Dermis blood vessel endothelial cell (primary cell): Measurements from ENCODE around the gene CGREF1. TPM values are rescaled to one million over a fixed set of nuclear protein-coding genes. Genes with fewer than 3 reads are reported as not detected.
A peak's percentile ranks its signal among the peaks of the same experiment; 100 is the strongest.
"Not testable (repeated sequence)": the region's sequence is repeated elsewhere in the genome, so short reads cannot be mapped to it uniquely, and the experiment has no call there.

Experiments
- DNase-seq: peaks from one replicate; pipeline ENCODE4 v3.0.0; 2010
- total RNA-seq: library from RNA; depleted of rRNA; stranded (reverse); fragments of >200 nt; gene quantifications from 2 replicates; pipeline ENCODE4 v1.2.3, GENCODE V29; 2014

Gene CGREF1
- total RNA-seq, 1 donor from 2014 or later: 4.8 TPM

DNA sequence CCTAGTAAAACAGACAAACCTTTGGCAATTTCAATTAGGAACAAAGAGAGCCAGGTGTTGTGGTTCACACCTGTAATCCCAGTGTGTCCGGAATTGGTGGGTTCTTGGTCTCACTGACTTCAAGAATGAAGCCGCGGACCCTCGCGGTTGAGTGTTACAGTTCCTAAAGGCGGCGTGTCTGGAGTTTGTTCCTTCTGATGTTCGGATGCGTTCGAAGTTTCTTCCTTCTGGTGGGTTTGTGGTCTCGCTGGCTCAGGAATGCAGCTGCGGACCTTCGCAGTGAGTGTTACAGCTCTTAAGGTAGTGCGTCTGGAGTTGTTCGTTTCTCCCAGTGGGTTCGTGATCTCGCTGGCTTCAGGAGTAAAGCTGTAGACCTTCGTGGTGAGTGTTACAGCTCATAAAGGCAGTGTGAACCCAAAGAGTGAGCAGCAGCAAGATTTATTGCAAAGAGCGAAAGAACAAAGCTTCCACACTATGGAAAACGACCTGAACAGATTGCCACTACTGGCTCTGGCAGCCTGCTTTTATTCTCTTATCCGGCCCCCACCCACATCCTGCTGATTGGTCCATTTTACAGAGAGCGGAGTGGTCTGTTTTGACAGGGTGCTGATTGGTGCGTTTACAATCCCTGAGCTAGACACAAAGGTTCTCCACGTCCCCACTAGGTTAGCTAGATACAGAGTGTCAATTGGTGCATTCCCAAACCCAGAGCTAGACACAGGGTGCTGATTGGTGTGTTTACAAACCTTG is 8.2 kb downstream of the CGREF1 start:
- not testable (repeated sequence) for DNase-seq

DNA sequence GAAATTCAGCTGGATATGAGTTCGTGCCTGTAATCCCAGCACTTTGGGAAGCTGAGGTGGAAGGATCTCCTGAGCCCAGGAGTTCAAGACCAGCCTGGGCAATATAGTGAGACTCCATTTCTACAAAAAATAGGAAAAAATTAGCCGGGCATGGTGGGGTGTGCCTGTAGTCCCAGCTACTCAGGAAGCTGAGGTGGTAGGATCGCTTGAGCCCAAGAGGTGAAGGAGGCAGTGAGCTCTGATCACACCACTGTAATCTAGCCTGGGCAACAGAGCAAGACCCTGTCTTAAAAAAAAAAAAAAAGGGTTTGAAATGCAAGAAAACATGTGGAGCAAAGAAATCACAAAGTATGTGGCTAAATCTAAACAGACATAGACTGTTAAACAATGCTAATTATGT is 9.8 kb downstream of the CGREF1 start:
- DNase-seq: no peak

DNA sequence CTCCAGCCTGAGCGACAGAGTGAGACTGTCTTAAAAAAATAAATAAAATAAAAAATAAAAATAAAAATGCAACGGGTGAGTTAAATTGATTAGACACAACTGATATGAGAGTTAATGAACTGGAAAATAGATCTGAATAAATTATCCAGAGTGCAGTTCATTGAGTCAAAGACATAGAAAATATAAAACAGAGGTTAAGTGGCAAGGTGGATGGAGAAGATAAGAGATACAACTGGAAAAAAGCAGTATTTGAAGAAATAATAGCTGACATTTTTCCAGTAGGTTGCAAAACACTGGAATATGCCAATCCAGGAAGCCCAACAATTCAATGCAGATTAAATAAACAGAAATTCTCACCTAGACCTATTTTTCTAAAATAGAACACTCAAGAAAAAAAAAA is 10.7 kb downstream of the CGREF1 start:
- DNase-seq: no peak

DNA sequence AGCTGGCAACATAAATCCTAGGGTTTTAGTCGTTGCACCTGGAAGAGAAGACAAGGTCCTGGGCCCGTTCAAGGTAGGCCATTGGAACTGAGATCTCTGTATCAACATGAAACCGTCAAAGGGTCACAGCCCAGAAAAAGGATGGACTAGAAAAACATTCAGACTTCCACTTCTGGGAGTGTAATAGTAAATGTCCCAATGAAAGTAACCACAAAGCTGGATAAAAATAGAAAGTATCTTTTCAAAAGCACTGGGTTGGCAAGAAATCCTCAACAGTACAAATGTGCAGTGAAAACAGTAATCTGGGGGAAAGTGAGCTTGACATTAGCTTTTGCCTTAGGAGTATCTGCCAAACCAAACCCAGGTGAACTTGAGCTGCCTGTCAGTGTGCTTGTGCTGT is 12.9 kb downstream of the CGREF1 start:
- no peak for DNase-seq

DNA sequence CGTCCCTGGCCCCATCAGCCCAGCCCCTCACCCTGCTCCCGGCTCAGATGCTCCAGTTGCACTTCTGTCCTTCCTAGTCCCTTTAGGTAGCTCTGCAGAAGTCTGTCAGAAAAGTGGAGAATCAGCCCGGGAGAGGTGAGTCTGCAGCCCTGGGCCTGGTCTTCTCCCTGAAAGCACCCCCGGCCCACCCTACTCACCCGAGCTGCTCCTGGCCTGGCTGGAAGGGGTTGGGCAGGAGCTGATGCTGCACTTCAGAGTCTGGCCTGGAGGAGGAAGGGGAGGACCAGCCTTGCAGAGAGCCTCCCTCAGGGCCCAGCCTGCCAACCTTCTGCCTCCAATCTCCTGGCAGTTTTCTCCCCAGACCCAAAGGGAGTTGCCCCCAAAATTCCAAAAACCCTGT is 16.6 kb downstream of the CGREF1 start:
- no peak for DNase-seq

DNA sequence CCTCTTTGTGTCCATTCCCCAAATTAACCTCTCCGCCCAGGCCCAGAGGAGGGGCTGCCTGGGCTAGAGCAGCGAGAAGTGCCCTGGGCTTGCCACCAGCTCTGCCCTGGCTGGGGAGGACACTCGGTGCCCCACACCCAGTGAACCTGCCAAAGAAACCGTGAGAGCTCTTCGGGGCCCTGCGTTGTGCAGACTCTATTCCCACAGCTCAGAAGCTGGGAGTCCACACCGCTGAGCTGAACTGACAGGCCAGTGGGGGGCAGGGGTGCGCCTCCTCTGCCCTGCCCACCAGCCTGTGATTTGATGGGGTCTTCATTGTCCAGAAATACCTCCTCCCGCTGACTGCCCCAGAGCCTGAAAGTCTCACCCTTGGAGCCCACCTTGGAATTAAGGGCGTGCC is 18.9 kb downstream of the CGREF1 start:
- DNase-seq: no peak

DNA sequence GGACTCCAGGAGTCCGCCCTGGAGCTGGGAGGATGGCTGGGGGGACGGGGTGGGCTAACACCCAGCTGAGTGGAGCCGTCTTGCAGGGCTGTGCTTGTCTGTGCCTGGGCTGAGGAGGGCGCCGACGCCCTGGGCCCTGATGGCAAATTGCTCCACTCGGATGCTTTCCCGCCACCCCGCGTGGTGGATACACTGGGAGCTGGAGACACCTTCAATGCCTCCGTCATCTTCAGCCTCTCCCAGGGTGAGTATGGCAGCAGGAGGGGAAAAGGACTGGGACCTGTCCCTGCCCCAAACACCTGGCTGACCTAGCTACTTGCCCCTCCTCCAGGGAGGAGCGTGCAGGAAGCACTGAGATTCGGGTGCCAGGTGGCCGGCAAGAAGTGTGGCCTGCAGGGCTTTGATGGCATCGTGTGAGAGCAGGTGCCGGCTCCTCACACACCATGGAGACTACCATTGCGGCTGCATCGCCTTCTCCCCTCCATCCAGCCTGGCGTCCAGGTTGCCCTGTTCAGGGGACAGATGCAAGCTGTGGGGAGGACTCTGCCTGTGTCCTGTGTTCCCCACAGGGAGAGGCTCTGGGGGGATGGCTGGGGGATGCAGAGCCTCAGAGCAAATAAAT is 19.5 kb downstream of the CGREF1 start:
- DNase-seq: no peak

DNA sequence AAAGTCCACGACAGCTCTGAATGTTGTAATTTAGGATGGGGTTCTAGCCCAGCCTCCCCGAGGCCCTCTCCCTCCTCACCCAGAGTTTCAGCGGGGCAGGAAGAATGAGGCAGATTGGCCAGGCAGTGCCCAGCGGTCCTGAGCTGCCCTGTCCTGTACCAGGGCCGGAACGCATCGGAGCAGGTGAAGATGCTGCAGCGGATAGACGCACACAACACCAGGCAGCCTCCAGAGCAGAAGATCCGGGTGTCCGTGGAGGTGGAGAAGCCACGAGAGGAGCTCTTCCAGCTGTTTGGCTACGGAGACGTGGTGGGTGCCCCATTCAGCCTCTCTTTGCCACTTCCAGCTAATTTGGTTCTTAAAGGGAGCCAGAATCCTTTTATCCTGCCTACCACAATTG is 21.6 kb downstream of the CGREF1 start:
- no peak for DNase-seq

DNA sequence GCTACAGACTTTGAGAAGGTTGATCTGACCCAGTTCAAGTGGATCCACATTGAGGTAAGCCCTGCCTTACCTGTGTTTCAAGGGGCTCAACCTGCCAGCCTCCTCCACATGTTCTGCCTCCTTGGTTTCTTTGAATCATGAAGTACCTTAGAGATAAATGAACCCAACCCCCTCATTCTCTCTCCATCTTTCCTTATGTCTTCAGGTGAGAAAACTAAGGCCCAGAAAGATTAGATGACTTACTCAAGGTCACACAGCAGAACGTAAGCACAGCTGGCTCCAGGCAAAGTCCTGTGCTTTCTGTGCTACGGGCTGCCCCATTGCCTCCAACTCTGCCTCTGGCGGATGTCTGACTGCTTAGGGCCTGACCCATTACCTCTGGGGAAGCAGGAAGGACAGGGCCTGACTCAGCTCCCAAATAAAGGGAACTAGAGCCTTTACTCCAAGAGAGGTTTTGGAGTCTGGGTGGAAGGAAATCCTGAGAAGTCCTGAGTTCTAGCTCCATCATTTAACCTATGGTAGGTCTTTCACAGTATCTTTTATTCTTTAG is 22.1 kb downstream of the CGREF1 start:
- DNase-seq: no peak

DNA sequence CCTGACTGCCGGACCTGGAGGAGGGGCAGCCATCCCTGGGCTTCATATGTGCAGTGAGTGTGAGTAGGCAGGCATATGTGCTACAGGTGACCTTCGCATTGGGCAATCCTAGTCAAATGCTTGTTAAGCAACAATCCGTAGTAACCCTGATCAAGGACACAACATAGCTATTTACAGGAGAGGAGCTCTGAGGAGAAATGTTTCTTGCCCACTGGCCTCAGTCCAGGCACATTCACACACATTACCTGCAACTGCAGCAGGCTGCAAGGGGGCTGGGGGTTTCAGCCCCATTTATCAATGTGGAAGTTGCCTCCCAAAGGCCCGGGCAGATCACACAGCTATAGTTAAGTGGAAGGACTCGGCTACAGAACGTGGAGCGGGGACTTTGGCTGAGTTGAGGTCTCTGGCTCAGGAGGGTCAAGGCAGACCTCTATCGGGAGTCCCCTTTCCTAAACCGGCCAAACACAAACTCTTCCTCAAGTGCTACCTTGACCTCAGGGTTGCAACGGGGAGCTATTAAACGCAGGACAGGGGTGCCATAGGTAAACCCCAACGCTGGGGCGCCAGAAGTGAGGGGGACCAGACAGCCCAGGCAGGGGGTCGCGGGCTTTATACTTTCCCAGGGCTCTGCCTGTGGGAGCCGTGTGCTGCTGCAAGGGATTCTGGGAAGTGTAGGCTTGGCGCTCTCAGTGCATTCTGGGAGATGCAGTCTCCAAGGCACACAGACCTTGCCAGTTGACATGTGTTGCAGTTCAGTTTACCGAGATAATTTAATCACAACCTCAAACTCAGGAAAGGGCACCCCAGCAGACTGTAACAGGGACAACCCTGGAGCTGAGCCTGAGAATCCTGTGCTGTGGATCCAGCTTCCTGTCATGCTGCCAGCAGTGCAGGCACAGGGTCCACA is 22.9 kb downstream of the CGREF1 start:
- DNase-seq: peak; percentile 78

DNA sequence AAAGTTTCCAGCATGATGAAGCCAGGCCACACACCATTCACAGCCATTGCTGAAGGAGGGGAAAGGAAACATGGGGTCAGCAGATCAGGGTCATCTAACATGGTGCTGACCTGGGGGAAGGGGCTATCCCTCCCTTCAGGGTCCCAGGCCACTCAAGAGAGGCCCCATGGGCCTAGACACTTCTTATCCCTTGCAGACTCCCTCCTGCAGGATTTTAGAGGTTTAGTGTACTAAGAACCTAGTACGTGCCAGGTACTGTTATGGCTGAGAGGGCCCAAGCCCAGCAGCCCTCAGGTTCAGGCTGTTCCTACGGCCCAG is 23.5 kb downstream of the CGREF1 start:
- no peak for DNase-seq

DNA sequence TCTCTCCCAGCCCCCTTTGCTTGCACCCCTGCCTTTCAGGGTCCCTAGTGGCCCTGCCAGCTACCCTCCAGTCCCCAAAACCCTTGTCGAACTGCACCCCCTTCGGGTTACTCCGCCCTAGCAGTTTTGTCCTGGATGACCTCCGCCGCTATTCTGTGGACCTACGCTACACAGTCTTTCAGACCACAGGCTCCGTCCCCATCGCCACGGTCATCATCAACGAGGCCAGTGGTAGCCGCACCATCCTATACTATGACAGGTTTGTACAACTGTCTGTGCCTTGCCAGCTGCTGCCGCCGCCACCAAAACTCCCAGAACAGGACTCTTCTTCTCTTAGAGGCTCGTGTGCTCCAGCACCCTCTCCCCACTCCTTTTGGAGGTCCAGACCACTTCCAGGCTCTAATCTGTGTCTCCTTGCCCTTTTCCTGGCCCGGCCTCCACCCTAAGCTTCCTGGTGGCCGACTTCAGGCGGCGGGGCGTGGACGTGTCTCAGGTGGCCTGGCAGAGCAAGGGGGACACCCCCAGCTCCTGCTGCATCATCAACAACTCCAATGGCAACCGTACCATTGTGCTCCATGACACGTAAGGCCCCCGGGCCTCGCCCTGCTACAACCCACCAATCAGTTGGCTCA is 24.5 kb downstream of the CGREF1 start:
- DNase-seq: no peak

DNA sequence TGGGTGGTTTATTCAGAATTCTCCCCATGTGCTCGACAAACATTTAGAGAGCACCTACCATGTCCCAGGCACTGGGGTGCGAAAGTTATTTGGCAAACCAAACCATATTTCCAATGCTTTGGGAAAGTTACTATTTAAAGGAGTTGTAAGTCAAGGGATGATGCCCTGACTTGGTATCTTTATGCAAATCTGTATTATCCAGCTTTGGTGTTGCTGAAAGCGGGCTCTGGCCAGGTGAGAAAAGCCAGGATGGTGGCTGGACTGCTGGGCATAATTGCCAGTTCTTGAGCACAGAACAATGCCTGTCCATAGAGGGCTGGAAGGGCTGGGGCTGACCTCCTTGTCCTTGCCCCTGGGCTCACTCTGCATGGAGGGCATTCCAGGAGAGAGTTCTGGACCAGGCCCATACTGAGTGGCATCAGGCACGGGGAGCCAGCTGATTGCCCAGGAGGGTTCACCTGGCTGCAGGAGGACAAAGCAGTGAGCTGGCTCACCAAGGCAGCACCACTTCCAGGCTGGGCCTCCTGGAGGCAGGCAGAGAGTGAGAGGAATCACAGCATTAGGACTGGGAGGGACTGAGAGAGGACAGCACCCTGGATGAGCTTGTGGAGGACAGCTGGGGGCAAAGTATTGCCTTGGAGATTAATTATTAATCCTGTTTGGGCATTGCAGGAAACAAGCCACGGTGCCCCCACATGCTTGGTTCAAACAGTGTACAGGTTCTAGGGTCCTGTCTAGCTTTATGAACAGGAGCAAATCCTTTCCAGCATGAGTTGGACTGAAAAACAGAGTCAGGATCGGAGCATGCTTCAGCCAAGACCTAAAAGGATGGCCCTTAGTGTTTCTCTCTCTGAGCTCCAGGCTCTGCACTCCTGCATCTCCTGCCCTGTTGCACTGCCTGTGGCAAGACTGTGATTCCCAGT is 25.2 kb downstream of the CGREF1 start:
- DNase-seq: no peak

DNA sequence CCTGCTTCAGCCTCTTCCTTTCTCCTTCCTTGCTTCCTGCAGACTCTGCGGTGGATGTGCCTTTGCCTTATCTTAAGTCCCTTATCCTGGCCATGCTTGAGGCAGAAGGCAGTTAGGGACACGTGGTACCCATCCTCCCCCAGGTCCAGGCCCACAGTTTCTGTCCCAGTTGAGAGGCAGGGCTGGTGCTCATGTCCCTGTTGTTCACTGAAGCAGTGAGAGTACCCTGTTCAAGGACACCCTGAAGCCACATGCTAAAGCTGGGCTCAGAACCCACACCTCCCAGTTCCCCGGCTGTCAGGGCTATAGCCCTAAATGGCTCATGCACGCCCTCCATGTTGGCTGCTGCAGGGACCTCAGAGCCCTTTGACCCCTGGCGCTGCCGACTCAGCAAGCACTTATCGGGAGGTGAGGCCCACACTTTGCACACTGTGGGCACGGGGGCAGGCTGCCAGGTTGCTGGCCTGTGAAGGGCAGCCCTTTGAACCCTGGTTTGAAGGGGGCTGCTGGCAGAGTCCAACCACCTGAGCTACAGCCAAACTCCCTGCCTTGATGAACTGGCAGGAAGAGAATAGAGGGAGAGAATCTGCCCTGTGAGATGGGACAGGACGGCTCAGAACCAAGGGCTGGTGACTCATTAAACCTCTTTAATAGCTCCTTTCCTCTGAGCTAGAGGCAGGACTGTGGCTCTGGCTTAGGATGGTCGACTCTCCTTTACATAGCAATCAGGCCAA is 26.1 kb downstream of the CGREF1 start:
- DNase-seq: no peak

DNA sequence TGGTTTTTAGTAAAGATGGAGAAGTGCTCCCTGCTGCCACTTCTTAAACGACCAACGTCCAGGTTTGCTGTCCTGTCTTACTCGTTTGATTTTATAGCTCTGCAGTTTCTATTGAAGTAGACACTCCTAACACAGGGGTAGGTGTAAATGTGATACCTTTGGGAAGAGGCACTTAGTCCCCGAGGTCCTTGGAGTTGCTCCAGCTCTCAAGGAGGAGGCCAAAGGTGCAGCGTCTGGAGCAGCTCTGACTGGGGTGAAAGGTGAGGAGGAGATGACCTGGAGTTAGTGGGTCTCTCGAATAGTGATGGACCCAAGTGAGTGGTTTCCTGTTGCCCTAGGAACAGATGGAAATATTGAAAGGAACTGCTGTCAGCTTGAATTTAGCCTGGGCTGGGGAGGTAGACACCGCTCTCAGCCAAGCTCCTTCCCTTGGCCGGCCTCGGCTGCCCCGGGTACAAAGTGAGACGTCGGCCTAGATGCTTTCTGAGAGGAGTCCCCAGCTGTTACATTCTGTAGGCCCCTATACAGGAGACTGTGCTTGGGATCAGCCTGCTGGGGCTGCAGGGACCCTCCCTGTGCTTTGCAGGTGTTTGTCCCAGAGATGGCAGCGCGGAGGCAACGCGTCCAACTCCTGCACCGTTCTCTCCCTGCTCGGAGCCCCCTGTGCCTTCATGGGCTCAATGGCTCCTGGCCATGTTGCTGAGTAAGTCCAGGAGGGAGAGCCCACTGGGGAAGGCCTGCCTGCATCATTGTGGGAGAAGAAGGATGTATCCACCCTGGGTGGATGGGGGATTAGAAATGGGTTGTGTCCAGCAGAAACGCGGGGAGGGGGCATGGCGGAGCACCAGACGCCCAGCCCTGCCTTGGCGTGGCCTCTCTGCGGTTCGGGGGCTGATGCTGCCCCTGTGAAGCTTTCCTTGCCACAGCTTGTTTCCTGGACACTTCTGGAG is 26.9 kb downstream of the CGREF1 start:
- DNase-seq: no peak

DNA sequence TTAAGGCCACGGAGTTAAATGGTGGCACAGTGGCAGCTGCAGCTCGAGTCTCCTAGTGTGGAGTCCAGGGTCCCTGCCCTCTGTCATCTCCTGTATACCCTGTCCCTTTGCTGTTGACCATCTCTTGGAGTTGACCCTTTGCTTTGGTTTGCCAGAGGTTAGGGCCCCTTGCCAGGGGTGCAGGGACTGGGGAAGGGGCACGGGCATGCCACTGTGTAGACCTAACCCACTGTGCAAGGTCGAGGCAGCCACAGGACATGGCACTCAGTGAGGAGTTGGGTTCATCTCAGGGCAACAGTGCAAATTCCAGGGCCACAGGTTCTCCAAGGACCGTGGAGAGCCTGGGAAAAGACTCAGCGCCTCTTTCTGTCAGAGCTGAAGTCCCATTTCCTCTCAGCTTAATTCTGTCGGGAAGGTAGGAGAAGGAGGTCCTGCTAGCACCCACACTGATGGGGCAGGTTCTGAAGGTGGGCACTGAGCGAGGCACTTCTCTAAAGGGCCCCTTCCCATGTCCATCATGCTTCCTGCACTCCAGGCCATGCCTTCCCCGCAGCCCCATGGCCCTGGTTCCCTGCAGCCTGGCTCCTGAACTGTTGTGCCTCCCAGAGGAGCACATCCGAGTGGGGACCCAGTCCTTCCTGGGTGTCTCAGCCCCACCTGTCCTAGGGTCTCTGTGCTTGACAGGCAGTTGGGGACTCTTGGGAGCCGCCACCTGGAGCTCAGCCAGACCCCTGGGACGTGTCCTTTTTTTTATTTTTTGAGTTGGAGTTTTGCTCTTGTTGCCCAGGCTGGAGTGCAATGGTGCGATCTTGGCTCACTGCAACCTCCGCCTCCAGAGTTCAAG is 29.6 kb downstream of the CGREF1 start:
- no peak for DNase-seq

DNA sequence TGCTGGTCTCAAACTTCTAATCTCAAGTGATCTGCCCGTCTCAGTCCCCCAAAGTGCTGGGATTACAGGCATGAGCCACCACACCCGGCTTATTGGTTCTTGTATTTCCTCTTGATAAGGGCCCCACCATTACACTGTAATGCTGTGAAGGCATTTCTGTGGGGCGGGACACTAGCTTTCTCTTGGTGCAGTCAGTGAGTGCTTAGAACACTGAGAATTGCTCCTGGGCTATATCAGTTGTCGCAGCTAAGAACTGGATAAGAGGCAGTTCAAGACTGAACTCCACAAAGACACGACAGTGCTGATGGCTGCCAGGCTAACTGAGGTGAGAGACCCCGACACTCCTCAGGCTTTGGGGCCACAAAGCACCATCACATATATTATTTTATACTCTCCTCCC is 30.3 kb downstream of the CGREF1 start:
- DNase-seq: no peak

DNA sequence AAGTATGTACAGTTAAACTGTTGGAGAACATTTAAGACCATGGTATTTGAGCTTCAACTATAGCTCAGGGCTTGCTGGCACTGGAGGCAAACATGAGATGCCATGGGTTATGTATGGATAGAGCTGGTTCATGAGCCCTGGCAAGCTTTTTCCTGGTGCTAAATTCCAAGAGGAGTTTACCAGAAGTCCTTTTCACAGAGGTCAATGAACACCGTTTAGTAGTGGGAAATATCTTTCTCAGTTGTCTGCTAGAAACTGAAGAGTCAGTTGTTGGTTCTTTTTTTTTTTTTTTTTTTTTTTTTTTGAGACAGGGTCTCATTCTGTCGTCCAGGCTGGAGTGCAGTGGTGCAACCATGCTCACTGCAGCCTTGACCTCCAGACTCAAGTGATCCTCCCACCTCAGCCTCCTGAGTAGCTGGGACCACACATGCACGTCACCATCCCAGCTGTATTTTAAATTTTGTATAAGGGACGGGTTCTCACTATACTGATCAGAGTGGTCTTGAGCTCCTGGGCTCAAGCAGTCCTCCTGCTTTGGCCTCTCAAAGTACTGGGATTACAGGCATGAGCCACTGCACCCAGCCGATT is 31.0 kb downstream of the CGREF1 start:
- no peak for DNase-seq
